Nephron (organoid): ENCODE results near the gene PCCB.
"Not testable (repeated sequence)": the region's sequence is repeated elsewhere in the genome, so short reads cannot be mapped to it uniquely, and the experiment has no call there.

Source experiments
- H3K27ac Mint-ChIP-seq, 3 experiments: 2 replicates each; pipeline ENCODE4 v1.8.0; 2020; ENCODE audit warnings: mixed read lengths in 3 of 3, mild to moderate bottlenecking in 2 of 3, moderate library complexity in 1 of 3
- H3K27me3 Mint-ChIP-seq: 2 replicates; pipeline ENCODE4 v1.8.0; 2021; ENCODE audit warnings: low read depth, mild to moderate bottlenecking, moderate library complexity, mixed read lengths
- H3K36me3 Mint-ChIP-seq: 2 replicates; pipeline ENCODE4 v1.8.0; 2020; ENCODE audit warnings: low read depth, mixed read lengths
- H3K4me1 Mint-ChIP-seq: 2 replicates; pipeline ENCODE4 v1.8.0; 2020; ENCODE audit warnings: mixed read lengths
- H3K4me3 Mint-ChIP-seq, 3 experiments: 2 replicates each; pipeline ENCODE4 v1.8.0; 2020; ENCODE audit warnings: mild to moderate bottlenecking in 3 of 3, mixed read lengths in 3 of 3, moderate library complexity in 2 of 3
- H3K9me3 Mint-ChIP-seq: 2 replicates; pipeline ENCODE4 v1.8.0; 2020; ENCODE audit warnings: mixed read lengths
- CTCF ChIP-seq, 3 experiments: fragments of 200-600 bp; sonication (generic); IDR thresholded peaks; one replicate each; pipeline ENCODE4 v1.5.0; 2021; ENCODE audit warnings: antibody characterized with exemption in 3 of 3; ENCODE audit not compliant: unreplicated experiment in 3 of 3

PCCB gene

GRCh38 chr3:136251511-136251910, 1.4 kb downstream of the PCCB start:
- H3K27me3 Mint-ChIP-seq: peaks cover 5% of the 10 kb centered on the region

GRCh38 chr3:136255672-136256406, 5.7 kb downstream of the PCCB start:
- Mint-ChIP-seq H3K4me1 (peaks cover 14% of the 10 kb centered on the region), H3K27me3 (no peaks in the 10 kb centered on the region), H3K9me3 (no peaks in the 10 kb centered on the region), H3K4me3 (peak overlapping the region in 1 of 3 experiments; percentile 25), H3K36me3 (peaks cover 24% of the 10 kb centered on the region), H3K27ac (peak overlapping the region in 1 of 3 experiments; percentile 12)
- TF ChIP-seq CTCF (IDR thresholded peaks at IDR 0.05; ENCODE audit: unreplicated experiment in 3 of 3): no peak

More at GRCh38 chr3:136251511-136251910, 1.4 kb downstream of the PCCB start:
- H3K27ac Mint-ChIP-seq: peak overlapping the region; percentile 71 to 99 (median 97)
- peaks cover 18% of the 10 kb centered on the region for H3K4me1 Mint-ChIP-seq
- peak overlapping the region; percentile 89 to 92 (median 90) for H3K4me3 Mint-ChIP-seq
- no peak for TF ChIP-seq CTCF (IDR thresholded peaks at IDR 0.05; ENCODE audit: unreplicated experiment in 3 of 3)
- H3K9me3 Mint-ChIP-seq: no peaks in the 10 kb centered on the region
- H3K36me3 Mint-ChIP-seq: peaks cover 5% of the 10 kb centered on the region

- H3K4me3 Mint-ChIP-seq: no peak overlapping the region
- H3K4me1 Mint-ChIP-seq: peaks cover 4% of the 10 kb centered on the region
- no peak for TF ChIP-seq CTCF (IDR thresholded peaks at IDR 0.05; ENCODE audit: unreplicated experiment in 3 of 3)
- H3K9me3 Mint-ChIP-seq: no peaks in the 10 kb centered on the region
- H3K27me3 Mint-ChIP-seq: no peaks in the 10 kb centered on the region
- peaks cover 38% of the 10 kb centered on the region for H3K36me3 Mint-ChIP-seq
- H3K27ac Mint-ChIP-seq: no peak overlapping the region
Measured at GRCh38 chr3:136258199-136258598, 8.1 kb downstream of the PCCB start.

GRCh38 chr3:136261826-136262225, 11.7 kb downstream of the PCCB start:
- Mint-ChIP-seq H3K27me3 (no peaks in the 10 kb centered on the region), H3K36me3 (peaks cover 53% of the 10 kb centered on the region), H3K4me1 (no peaks in the 10 kb centered on the region), H3K4me3 (no peak overlapping the region), H3K27ac (no peak overlapping the region), H3K9me3 (no peaks in the 10 kb centered on the region)
- no peak for TF ChIP-seq CTCF (IDR thresholded peaks at IDR 0.05; ENCODE audit: unreplicated experiment in 3 of 3)

- Mint-ChIP-seq H3K36me3 (peaks cover 49% of the 10 kb centered on the region), H3K27me3 (no peaks in the 10 kb centered on the region), H3K4me3 (no peak overlapping the region), H3K9me3 (no peaks in the 10 kb centered on the region), H3K4me1 (no peaks in the 10 kb centered on the region), H3K27ac (no peak overlapping the region)
- no peak for TF ChIP-seq CTCF (IDR thresholded peaks at IDR 0.05; ENCODE audit: unreplicated experiment in 3 of 3)
Measured at GRCh38 chr3:136262559-136262958, 12.4 kb downstream of the PCCB start.

GRCh38 chr3:136263251-136263650, 13.1 kb downstream of the PCCB start:
- Mint-ChIP-seq H3K36me3 (peaks cover 47% of the 10 kb centered on the region), H3K4me3 (no peak overlapping the region), H3K9me3 (no peaks in the 10 kb centered on the region), H3K27ac (no peak overlapping the region), H3K4me1 (no peaks in the 10 kb centered on the region), H3K27me3 (no peaks in the 10 kb centered on the region)
- no peak for TF ChIP-seq CTCF (IDR thresholded peaks at IDR 0.05; ENCODE audit: unreplicated experiment in 3 of 3)

- H3K27me3 Mint-ChIP-seq, H3K4me3 Mint-ChIP-seq, H3K27ac Mint-ChIP-seq, H3K4me1 Mint-ChIP-seq, H3K9me3 Mint-ChIP-seq: not testable (repeated sequence)
- peaks cover 64% of the 10 kb centered on the region for H3K36me3 Mint-ChIP-seq
Measured at GRCh38 chr3:136266468-136267125, 16.5 kb downstream of the PCCB start.
